Nephron (organoid): ENCODE measurements around the gene MIOX.

Experiments used
- H3K27ac Mint-ChIP-seq, 3 experiments: 2 replicates each; pipeline ENCODE4 v1.8.0; 2020; ENCODE audit warnings: mixed read lengths in 3 of 3, mild to moderate bottlenecking in 2 of 3, moderate library complexity in 1 of 3
- H3K27me3 Mint-ChIP-seq: 2 replicates; pipeline ENCODE4 v1.8.0; 2021; ENCODE audit warnings: low read depth, mild to moderate bottlenecking, moderate library complexity, mixed read lengths
- H3K36me3 Mint-ChIP-seq: 2 replicates; pipeline ENCODE4 v1.8.0; 2020; ENCODE audit warnings: low read depth, mixed read lengths
- H3K4me1 Mint-ChIP-seq: 2 replicates; pipeline ENCODE4 v1.8.0; 2020; ENCODE audit warnings: mixed read lengths
- H3K4me3 Mint-ChIP-seq, 3 experiments: 2 replicates each; pipeline ENCODE4 v1.8.0; 2020; ENCODE audit warnings: mild to moderate bottlenecking in 3 of 3, mixed read lengths in 3 of 3, moderate library complexity in 2 of 3
- H3K9me3 Mint-ChIP-seq: 2 replicates; pipeline ENCODE4 v1.8.0; 2020; ENCODE audit warnings: mixed read lengths
- TF ChIP-seq, protein P1 (sequence below), 3 experiments: fragments of 200-600 bp; sonication (generic); IDR thresholded peaks; one replicate each; pipeline ENCODE4 v1.5.0; 2021; ENCODE audit warnings: antibody characterized with exemption in 3 of 3; ENCODE audit not compliant: unreplicated experiment in 3 of 3

The MIOX gene

DNA sequence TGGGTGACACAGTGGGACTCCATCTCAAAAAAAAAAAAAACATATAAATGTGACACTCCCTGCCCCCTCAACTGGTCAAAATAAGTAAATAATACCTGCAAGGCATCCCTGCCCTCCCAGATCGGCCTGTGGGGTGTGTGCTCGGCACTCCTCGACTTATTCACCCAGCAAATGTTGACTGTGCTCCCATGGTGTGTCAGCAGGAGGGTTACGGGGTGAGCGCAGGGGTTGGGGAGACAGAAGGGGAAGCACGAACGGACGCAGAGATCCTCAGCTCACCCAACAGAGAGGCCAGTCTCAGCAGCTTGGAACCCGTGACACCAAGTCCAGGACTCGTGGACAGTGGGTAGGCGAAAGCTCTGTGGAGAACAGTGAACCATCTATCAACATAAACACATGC lies 6.9 kb upstream of the MIOX start:
- Mint-ChIP-seq H3K4me1 (peaks cover 8% of the 10 kb centered on the region), H3K27ac (no peak overlapping the region), H3K9me3 (no peaks in the 10 kb centered on the region), H3K4me3 (peak overlapping the region; percentile 62 to 71 (median 68)), H3K27me3 (peaks cover 51% of the 10 kb centered on the region), H3K36me3 (no peaks in the 10 kb centered on the region)
- TF ChIP-seq, protein P1, sequence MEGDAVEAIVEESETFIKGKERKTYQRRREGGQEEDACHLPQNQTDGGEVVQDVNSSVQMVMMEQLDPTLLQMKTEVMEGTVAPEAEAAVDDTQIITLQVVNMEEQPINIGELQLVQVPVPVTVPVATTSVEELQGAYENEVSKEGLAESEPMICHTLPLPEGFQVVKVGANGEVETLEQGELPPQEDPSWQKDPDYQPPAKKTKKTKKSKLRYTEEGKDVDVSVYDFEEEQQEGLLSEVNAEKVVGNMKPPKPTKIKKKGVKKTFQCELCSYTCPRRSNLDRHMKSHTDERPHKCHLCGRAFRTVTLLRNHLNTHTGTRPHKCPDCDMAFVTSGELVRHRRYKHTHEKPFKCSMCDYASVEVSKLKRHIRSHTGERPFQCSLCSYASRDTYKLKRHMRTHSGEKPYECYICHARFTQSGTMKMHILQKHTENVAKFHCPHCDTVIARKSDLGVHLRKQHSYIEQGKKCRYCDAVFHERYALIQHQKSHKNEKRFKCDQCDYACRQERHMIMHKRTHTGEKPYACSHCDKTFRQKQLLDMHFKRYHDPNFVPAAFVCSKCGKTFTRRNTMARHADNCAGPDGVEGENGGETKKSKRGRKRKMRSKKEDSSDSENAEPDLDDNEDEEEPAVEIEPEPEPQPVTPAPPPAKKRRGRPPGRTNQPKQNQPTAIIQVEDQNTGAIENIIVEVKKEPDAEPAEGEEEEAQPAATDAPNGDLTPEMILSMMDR (IDR thresholded peaks at IDR 0.05; ENCODE audit: unreplicated experiment in 3 of 3), result no peak

DNA sequence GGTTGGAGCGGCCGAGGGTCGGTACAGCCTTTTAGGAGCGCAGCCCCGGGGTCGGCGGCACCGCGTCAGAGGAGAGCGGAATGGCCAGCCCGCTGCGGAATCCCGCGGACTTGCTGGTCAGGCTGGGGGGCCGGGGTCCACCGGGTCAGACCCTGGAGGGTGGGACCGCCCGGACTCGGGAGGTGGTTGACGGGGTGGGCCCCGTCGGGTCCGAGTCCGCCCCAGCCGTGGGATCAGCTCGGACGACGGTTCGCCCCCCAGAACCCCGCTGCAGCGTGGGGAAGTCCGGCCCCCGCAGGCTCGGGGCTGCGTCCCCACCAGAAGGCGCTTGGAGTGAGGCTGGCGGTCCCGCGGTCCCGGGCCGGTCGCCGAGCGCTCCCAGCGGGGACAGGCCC lies 5.6 kb upstream of the MIOX start:
- TF ChIP-seq, protein P1 (IDR thresholded peaks at IDR 0.05; ENCODE audit: unreplicated experiment in 3 of 3), result no peak
- peaks cover 8% of the 10 kb centered on the region for H3K4me1 Mint-ChIP-seq
- peaks cover 58% of the 10 kb centered on the region for H3K27me3 Mint-ChIP-seq
- H3K9me3 Mint-ChIP-seq, result no peaks in the 10 kb centered on the region
- peak overlapping the region; percentile 23 to 38 (median 25) for H3K4me3 Mint-ChIP-seq
- no peak overlapping the region for H3K27ac Mint-ChIP-seq
- H3K36me3 Mint-ChIP-seq, result no peaks in the 10 kb centered on the region

DNA sequence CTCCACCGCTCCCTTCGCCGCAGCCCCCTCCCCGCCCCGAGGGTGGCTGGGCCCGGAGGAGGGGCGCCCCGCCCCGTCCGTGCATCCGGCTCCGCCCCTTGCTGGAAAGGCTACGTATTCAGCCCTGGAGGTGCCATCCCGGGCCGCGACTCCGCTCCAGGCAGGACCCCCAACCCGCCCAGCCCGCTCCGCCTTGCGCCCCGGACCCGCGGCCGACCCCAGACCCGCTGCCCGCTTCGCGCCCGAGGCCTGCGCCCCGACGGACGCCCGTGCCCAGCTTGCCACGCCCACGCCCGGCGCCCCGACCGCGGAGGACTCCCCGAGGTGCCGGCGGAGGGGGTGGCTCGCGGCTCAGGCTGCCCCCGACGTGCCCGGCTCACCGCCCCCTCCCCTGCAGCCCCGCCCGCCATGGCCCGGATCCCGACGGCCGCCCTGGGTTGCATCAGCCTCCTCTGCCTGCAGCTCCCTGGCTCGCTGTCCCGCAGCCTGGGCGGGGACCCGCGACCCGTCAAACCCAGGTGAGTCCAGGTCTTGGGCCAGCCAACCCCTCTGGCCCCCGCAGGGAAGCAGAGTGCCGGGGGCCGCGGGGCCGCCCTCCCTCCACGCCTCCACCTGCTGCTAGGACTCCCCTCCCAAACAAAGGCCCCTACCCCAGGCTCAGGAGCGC lies 5.1 kb upstream of the MIOX start, which contains the start of gene ADM2:
TSS of gene ADM2 (plus strand) at position 104 of the 667 bp plus-strand sequence. CDS start at position 409, 305 bp downstream.
- TF ChIP-seq, protein P1 (IDR thresholded peaks at IDR 0.05; ENCODE audit: unreplicated experiment in 3 of 3), result no peak
- Mint-ChIP-seq H3K27me3 (peaks cover 58% of the 10 kb centered on the region), H3K9me3 (no peaks in the 10 kb centered on the region), H3K27ac (peak within 1 kb of the TSS in 1 of 3 experiments; percentile 44), H3K4me1 (peaks cover 8% of the 10 kb centered on the region), H3K4me3 (peak within 1 kb of the TSS; percentile 62 to 72 (median 71)), H3K36me3 (no peaks in the 10 kb centered on the region)

DNA sequence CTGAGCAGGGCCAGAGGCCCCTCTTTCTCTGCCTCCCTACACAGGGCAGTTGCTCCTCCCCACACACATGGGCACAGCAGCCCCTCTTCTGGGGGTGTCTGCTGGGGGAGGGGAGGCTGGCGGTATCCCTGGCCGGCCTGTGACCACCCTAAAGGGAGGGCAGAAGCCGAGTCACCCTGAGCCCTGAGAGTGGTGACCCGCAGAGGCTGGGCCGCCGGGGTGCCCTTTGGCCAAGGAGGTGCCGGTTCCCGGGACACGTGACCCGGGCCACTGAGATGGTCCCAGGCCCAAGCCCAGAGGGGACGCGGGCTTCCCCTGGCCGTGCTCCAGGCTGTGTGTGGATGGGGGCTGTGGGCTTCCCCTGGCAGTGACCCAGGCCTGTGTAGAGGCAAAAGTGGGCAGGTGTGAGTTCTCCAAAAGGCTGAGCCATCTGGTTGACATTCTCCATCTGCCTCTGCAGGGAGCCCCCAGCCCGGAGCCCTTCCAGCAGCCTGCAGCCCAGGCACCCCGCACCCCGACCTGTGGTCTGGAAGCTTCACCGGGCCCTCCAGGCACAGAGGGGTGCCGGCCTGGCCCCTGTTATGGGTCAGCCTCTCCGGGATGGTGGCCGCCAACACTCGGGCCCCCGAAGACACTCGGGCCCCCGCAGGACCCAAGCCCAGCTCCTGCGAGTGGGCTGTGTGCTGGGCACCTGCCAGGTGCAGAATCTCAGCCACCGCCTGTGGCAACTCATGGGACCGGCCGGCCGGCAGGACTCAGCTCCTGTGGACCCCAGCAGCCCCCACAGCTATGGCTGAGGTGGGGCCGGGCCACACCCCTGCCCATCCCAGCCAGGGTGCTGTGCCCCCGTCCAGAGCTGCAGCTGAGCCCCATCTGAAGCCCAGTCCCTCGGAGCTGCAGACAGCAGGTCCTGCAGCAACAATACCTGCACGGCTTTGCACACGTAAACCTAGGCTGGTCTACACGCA lies 4.3 kb upstream of the MIOX start:
- H3K4me1 Mint-ChIP-seq, result peaks cover under 1% of the 10 kb centered on the region
- H3K27me3 Mint-ChIP-seq, result peaks cover 49% of the 10 kb centered on the region
- no peaks in the 10 kb centered on the region for H3K36me3 Mint-ChIP-seq
- H3K4me3 Mint-ChIP-seq, result peak overlapping the region; percentile 58 to 72 (median 68)
- H3K9me3 Mint-ChIP-seq, result no peaks in the 10 kb centered on the region
- TF ChIP-seq, protein P1 (IDR thresholded peaks at IDR 0.05; ENCODE audit: unreplicated experiment in 3 of 3), result no peak
- no peak overlapping the region for H3K27ac Mint-ChIP-seq

DNA sequence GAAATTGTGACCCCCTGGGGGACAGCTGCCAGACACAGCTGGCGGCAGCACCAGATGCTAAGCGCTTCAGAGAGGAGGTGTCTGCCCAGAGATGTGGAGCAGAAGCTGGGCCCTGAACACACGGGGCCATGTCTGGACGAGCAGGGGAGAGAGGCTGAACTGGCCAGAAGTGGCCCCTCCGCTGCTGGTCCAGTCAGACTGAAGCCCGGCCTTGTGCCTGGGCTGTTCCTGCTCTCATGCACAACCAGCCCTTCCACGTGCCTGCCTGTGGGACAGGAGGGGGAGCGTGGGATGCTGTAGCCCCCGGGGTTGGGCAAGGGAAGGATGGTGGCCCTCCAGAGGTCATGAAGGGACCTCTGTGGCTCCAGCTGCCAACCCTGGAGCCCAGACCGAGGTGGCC lies 3.6 kb upstream of the MIOX start:
- H3K4me3 Mint-ChIP-seq, result peak overlapping the region in 1 of 3 experiments; percentile 25
- TF ChIP-seq, protein P1 (IDR thresholded peaks at IDR 0.05; ENCODE audit: unreplicated experiment in 3 of 3), result no peak
- peaks cover 42% of the 10 kb centered on the region for H3K27me3 Mint-ChIP-seq
- H3K36me3 Mint-ChIP-seq, result no peaks in the 10 kb centered on the region
- no peaks in the 10 kb centered on the region for H3K4me1 Mint-ChIP-seq
- no peaks in the 10 kb centered on the region for H3K9me3 Mint-ChIP-seq
- no peak overlapping the region for H3K27ac Mint-ChIP-seq
